Epidermal melanocyte (primary cell): ENCODE data around the gene RBP7.
A peak's percentile ranks its signal among the peaks of the same experiment; 100 is the strongest.
"Not testable (repeated sequence)": the region's sequence is repeated elsewhere in the genome, so short reads cannot be mapped to it uniquely, and the experiment has no call there.

Source experiments
- DNase-seq: peaks from one replicate; pipeline ENCODE4 v3.0.0; 2011; ENCODE audit warnings: low spot score; ENCODE audit not compliant: insufficient read length

Gene RBP7

DNA sequence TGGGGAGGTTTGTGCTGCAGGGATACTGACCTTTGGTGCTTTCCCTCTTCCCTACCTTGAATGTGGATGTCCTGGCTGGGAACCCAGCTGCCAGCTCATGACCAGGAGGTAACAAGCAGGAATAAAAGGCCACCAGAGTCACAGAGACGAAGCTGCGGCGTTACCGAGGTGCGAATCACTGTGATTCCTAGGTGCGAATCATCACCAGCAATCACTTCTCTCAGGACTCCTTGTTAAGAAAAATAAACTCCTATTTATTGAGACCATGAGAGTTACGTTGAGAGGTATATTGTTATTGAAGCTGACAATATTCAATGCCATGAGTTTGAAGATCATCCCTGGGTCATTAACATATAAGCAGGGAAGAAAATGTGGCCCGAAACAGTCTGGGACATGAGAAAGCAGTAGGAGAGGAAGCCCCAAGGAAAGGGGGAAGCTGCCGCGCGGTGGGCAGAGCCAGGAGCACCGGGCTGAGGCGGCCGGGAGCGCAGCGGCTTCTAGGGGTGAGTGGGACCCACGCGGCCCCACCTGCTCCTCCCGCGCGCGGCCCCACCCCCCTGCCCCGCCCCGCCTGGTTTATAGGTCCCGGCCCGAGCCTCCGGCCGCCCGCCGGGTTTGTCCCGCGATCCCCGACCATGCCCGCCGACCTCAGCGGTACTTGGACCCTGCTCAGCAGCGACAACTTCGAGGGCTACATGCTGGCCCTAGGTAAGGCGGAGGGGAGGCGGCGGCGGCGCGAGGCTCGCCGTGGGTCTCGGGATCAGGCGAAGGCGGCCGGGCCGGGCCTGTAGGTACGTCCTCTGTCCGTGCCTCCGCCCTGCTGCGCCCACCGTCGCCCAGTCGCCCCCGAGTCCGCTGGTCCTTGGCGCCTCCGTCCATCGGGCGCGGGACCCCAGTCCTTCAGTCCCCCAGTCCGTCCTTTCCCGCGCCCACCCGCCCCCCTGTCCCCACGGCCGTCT, at the start of gene RBP7:
TSS of gene RBP7 (plus strand) at position 605 of the 959 bp plus-strand sequence. CDS start at position 636, 31 bp downstream.
- DNase-seq, result no peak

GRCh38 chr1:9957726-9958125, 39.3 kb upstream of the RBP7 start:
- DNase-seq, result no peak

GRCh38 chr1:9960011-9960410, 37.0 kb upstream of the RBP7 start:
- no peak for DNase-seq

GRCh38 chr1:9960706-9961562, 36.1 kb upstream of the RBP7 start:
- no peak for DNase-seq

DNA sequence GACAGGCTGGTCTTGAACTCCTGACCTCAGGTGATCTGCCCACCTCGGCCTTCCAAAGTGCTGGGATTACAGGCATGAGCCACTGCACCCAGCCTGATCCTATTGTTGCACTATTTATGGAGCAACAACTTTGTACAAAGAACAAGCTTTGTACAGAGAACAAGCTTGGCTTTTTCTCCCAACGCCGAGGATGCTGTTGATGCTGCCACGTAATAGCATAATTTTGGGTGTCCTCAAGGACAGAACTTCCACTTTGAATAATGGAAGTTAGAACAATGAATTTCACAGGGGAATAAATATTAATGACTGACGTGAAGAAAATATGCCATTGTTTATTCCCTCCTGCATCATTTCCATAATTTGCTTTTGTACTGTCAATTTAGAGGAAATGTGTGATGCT, 12.8 kb upstream of the RBP7 start:
- DNase-seq, result no peak

- DNase-seq, result no peak
Observed at GRCh38 chr1:9985001-9985400, 12.0 kb upstream of the RBP7 start.

GRCh38 chr1:9989773-9990172, 7.3 kb upstream of the RBP7 start:
- no peak for DNase-seq

GRCh38 chr1:9990944-9991343, 6.1 kb upstream of the RBP7 start:
- no peak for DNase-seq

GRCh38 chr1:9992910-9993309, 4.1 kb upstream of the RBP7 start:
- DNase-seq, result no peak

- no peak for DNase-seq
Observed at GRCh38 chr1:9993561-9994075, 3.4 kb upstream of the RBP7 start.

GRCh38 chr1:10001016-10001665, 4.1 kb downstream of the RBP7 start:
- peak; percentile 41 for DNase-seq

DNA sequence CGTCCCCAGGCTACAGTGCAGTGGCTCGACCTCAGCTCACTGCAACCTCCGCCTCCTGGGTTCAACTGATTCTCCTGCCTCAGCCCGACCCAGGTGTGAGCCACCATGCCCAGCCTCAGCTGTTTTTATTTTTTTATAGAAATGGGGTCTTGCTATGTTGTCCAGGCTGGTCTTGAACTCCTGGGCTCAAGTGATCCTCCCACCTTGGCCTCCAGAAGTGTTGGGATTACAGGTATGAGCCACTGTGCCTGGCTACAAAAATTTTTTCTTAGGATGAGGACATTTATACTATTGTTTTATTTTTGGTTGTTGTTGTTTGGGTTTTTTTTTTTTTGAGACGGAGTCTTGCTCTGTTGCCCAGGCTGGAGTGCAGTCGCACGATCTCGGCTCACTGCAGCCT, 8.2 kb downstream of the RBP7 start:
- not testable (repeated sequence) for DNase-seq

- DNase-seq, result no peak
Observed at GRCh38 chr1:10007169-10007568, 10.1 kb downstream of the RBP7 start.

GRCh38 chr1:10014016-10014415, 17.0 kb downstream of the RBP7 start:
- DNase-seq, result no peak

DNA sequence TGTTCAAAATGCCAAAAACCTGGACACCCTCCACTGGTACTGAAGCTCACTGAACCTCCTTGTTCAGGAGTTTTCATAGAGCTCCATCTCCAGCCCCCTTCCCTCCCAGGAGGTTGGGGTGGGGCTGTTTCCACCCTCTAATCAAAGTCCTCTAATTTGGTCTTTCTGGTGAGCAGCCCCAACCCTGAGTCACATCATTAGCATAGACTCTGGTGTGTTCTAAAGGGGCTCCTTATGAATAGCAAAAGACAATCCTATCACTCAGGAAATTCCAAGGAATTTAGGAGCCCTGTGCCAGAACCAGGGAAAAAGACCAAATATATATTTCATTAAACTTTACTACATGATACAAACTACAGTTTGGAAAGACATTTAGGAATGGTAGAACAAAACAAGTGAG, 22.5 kb downstream of the RBP7 start:
- DNase-seq, result no peak

- DNase-seq, result no peak
Observed at GRCh38 chr1:10020086-10020485, 23.1 kb downstream of the RBP7 start.

DNA sequence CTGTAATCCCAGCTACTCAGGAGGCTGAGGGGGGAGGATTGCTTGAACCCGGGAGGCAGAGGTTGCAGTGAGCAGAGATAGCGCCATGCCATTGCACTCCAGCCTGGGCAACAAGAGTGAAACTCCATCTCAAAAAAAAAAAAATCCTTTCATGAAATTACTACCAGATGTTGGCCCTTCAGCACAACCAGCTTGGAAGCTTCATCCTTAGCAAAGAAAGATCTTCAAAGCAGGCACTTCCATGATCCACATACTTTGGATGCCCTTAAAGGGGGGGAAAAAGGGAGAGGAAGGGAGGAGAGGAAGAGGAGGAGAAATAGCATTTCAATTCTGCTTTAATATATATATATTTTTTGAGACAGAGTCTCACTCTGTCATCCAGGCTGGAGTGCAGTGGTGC, 23.6 kb downstream of the RBP7 start:
- DNase-seq, result not testable (repeated sequence)

- not testable (repeated sequence) for DNase-seq
Observed at GRCh38 chr1:10021992-10022391, 25.0 kb downstream of the RBP7 start.

DNA sequence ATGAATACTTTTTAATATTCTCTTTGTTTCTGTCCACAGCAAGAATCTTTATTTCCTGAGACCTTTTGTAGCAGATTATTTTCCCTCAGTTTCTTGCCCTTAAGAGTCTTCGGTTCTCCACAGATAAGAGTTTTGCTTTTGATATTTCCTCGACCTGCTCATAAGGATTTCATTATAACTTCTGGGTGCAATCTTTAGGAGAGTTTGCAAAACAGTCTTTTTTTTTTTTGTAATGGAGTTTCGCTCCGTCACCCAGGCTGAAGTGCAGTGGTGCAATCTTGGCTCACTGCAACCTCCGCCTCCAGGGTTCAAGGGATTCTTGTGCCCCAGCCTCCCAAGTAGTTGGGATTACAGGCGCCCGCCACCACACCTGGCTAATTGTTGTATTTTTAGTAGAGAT, 25.6 kb downstream of the RBP7 start:
- DNase-seq, result no peak

DNA sequence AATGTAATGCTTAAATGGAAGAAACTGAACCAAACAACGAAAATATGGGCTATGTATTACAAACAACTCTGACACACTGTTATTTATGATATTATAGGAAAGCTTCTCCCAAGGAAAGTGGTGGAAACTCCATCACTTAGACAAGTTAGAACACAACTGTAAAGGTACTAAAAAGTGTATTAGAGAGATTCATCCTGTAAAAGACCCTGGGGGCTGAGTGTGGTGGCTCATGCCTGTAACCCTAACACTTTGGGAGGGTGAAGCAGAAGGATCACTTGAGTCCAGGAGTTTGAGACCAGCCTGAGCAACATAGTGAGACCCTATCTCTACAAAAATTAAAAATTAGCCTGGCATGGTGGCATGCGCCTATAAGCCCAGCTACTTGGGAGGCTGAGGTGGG, 28.3 kb downstream of the RBP7 start:
- DNase-seq, result no peak

DNA sequence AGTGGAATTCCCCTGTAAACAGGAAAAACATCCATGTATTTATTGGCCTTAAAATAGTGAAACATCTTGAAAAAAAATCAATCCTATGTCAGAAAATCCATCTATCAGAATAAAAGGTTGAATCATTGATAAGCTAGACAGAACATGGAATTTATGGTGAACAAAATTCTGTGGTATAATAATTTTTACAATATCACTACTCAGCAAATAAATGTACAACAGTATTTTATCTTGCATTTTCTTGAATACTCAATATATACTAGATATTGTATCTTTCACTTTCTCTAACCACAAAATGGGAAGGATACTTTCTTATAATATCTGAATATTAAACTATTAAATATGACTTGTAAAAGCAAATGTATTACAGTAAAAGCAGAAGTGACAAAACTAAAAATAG, 30.0 kb downstream of the RBP7 start:
- DNase-seq, result no peak
